NCI-H2081 (cell line): ENCODE results near the gene PRRC2C.
"Not testable (repeated sequence)": the region's sequence is repeated elsewhere in the genome, so short reads cannot be mapped to it uniquely, and the experiment has no call there.

Experiments
- DNase-seq, 2 experiments: peaks; one replicate each; lab custom pipeline; 2025; lab: John Stamatoyannopoulos, UW

Gene PRRC2C

DNA sequence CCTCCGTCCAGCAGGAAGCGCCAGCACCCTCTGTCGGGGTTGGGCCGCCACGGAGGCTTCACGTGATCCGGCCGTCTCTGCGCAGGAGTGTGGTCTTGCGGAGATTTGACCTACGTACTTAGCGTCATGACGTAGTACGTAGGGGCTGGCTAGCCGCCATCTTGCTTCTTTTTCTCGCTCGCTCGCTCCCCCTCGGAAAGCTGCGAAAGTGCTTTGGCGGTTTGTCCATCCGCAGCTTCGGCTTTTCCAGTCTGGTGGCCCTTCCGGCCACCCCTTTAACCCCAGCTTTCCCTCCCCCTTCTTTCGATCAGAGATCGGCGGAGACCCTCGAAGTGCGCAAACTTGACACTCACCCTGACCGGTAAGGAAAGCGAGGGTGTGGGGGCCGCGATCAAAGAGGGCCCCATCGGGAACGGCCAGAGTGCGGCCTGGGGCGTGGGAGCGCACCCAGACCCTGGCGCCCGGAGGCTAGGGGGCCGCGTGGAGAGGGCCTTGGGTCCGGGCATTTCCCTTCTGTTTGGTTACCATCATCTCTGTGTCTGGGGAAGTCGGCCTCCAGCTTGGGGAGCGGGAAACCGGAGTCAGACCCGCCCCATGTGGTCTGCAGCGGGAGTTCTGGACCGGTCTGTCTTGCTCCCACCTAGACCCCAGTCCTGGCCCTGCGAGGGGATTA, at the start of gene PRRC2C:
Gene PRRC2C (plus strand): TSS at position 156 of the 673 bp plus-strand sequence. CDS start 26,559 bp downstream, outside the sequence.
- peak; percentile 98 to 99 for DNase-seq

DNA sequence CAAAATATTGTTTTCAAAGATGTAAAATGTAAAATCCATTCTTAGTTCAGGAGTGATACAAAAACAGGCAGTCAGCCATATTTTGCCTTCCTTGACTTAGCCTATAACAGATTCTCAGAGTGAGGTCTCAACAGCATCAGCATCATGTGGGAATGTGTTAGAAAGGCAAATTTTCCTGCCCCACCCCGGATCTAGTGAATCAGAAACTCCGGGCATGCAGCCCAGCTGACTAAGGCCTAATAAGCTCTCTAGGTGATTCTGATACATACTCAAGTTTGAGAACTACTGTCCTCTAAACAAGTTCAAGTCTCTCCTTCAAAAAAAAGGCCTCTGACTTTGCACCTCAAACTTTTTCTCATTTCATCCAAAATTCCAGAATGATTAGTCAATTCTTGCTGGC, 46.9 kb upstream of the PRRC2C start:
- no peak for DNase-seq

DNA sequence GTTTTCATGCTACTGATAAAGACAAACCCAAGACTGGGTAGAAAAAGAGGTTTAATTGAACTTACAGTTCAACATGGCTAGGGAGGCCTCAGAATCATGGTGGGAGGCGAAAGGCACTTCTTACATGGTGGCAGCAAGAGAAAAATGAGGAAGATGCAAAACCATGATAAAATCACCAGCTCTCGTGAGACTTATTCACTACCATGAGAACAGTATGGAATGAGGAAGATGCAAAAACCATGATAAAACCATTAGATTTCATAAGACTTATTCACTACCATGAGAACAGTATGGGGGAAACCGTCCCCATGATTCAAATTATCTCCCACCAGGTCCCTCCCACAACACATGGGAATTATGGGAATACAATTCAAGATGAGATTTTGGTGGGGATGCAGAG, 45.1 kb upstream of the PRRC2C start:
- not testable (repeated sequence) for DNase-seq

DNA sequence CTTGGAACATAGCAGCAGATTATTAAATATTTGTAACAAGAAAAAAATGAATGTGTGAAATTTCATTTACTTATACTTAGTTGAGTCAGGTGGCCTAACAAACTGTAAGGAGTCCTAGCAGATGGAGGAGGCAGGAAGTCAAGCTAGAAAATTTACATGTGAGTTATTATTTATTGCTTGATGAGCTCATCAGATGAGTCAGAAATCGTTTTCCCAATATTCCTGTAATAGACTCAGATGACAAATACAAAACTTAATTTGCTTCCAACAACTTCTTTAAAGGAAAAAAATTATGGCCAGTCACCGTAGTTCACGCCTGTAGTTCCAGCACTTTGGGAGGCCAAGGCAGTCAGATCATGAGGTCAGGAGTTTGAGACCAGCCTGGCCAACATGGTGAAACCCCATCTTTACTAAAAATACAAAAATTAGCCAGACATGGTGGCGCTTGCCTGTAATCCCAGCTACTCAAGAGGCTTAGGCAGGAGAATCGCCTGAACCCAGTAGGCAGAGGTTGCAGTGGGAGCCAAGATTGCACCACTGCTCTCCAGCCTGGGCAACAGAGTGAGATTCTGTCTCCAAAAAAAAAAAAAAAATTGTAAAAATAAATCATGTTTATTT, 43.9 kb upstream of the PRRC2C start:
- not testable (repeated sequence) for DNase-seq

DNA sequence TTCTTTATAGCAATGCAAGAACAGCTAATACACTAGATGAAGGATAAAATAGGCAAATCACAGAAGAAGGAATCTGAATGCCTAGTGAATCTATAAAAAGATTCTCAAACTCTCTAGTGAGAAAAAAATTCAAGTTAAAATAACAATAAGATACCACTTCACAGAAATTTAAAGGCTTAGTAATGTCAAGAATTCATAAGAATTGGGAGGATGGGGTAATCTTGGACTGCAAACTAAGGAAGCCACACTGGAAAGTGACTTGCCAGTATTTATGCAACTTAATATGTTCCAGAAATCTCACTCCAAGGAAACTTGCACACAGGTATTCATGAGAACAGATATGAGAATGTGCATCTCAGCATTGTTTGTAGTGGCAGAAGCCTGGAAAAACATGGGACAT, 38.9 kb upstream of the PRRC2C start:
- no peak for DNase-seq

DNA sequence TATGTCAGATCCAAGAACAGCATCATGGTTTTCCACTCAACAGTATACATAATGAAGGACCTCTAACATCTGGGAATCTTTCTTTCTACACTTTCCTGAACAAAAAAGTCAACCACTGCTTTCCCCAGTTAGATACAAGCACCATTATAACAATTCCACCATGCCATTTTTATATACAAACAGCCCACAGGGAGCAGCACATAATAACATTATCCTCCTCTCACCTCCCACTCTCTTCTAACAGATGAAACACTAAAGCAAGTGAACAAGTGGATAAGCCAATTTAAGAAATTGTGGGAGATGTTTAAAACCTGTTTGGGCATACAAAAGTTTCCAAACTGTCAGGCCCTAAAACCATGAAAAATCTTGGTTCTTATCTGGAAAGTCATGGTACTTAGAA, 29.4 kb upstream of the PRRC2C start:
- no peak for DNase-seq

DNA sequence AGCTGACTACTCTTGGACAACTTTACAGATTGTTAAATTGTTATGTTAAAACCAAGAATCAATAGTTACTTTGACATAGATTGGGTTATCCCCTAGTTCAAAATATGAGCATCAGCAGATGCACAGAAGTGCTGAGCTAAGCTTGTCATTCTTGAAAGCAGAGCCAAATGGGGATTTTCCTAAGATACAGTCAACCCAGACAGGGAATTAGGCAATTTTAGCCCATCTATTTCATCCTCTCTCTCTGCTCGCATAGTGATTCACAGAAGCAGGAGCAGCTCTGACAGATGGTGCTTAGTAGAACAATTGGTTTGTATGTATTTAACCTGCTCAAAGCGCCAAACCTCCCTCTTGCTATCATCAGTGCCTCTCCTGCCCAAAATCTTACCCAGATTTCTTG, 27.9 kb upstream of the PRRC2C start:
- DNase-seq, result no peak

DNA sequence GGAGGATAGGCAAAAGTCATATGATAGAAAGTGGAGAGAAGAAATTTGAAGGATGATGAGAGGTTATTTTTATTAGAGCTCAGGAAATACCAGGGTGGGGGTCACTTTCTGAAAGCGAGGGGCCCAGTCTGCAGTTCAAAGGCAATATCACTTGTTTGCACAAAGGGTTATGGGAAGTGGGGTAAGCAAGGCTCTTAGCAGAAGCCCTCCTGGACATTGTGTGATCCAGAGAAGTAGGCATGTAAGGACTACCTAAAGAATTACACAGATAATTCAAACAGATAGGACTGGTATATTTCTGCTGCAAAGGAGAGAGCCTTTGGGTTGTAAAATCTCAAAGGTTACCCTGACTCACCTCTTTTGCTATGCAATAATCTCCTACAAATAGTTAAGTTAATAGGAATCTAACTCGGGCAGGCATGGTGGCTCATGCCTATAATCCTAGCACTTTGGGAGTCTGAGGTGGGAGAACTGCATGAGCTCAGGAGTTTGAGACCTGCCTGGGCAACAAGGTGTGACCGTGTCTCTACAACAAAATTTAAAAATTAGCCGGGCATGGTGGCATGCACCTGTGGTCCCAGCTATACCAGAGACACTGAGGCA, 25.2 kb upstream of the PRRC2C start:
- no peak for DNase-seq

DNA sequence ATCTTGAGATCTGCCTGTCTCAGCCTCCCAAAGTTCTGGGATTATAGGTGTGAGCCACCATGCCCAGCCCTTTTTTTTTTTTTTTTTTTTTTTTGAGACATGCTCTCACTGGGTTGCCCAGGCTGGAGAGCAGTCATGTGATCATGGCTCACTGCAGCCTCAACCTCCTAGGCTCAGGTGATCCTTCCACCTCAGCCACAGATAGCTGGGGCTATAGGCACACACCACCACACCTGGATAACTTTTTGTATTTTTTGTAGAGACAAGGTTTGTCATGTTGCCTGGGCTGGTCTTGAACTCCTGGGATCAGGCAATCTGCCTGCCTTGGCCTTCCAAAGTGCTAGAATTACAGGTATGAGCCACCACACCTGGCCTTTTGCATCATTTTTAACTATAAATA, 17.7 kb upstream of the PRRC2C start:
- no peak for DNase-seq

DNA sequence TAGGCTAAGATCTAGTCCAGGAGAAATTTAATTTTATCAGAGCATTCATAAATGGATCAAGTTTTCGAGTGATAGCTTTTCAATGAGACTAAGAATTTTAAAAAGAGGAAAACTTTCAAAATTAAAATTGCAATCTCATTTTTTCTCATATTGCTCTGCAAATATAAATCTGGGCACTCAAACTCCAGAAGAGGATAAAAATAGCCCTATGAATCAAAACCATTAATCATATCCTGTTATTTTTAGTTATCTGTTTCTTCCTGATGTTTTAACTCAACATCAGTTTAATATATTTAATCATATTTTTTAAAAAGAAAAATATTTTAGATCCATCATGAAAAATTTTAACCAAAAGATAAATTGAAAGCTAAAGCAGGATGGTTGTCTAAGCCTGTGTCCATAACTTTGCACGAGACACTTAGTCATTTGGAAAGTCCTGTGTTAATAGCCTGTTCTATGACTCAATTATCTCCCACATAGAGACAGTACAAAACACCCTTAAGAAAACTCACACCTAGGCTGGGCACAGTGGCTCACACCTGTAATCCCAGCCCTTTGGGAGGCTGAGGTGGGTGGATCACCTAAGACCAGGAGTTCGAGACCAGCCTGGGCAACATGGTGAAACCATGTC, 17.1 kb upstream of the PRRC2C start:
- no peak for DNase-seq

DNA sequence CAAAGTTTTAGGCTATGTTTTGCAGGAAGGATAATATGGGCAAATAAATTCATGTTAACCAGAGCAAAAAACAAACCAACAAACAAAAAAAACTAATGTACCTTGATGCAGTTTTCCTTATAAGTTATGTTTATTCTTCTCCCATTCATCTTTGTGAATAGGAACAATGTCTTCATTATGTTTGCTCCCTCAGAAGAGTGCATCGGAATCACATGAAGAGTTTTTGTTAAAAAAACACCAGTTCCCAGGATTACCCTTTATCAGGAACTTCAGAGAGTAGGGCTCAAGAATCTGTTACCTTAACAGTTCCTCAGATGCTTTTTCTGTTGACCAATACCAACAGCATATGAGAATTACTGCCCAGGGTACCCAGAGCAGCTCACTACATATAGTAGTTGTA, 14.6 kb upstream of the PRRC2C start:
- DNase-seq, result no peak

DNA sequence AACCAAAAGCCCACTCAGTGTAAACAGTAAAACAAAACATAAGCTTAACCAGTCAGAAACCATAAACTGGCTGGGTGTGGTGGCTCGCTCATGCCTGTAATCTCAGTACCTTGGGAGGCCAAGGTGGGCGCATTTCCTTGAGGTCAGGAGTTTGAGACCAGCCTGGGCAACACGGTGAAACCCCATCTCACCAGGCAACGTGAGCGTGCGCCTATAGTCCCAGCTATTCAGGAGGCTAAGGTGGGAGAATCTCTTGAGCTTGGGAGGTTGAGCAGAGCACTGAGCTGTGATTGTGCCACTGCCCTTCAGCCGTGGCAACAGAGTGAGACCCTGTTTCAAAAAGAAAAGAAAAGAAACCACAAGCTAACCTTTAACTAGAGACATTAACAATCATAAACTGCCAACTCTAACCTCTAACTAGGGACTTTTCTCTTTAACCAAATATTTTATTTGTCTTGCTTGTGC, 13.1 kb upstream of the PRRC2C start:
- no peak for DNase-seq

DNA sequence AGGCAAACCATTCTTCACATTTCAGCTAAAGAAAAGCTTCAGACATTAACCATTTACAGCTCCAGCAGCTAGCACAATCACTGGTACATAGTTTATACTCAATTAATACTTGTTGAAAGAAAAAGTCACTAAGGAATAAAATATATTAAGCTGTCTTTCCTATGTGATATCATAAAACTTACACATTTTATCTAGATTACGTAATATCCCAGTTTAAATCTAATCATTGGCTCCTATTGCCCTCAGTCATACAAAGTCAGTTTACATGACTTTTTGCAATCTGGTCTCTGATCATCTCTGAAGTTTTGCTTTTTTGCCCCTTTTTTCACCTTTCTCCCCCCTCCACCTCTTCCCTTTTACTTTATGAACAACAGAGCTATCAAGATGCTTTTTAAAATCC, 8.5 kb upstream of the PRRC2C start:
- no peak for DNase-seq

DNA sequence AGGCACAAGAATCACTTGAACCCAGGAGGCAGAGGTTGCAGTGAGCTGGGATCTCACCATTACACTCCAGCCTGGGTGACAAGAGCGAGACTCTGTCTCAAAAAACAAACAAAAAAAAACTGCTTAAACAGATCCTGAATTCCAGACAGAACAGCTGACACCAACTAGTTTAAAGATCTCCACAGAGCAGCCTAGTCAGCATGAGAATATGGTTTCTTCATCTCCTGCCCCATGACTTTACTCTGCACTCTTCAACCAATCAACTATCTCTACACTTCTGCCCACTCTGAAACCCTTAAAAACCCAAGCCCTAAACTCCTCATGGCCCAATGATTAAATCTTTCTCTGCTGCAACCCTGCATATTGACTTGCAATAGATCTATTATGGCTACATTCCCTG, 7.5 kb upstream of the PRRC2C start:
- DNase-seq, result no peak

DNA sequence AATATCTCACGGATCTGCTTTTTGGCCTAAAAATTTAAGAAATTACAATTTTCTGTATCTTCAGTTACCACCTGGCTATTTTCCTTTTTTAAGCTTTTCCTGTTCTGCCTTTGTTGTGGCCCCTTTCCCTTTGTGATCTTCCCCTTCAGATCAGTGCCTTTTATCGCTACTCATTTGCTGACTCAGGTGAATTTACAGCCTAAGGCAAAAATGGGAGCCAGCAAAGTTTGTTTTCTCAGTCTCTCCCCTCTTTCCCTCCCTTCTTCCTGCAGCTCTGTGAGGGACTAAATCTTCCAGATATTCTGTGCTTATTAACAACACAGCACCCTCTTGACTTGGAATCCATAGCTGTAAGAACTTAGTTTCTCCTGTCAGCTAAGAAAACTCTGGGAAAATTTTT, 5.3 kb upstream of the PRRC2C start:
- DNase-seq, result no peak

DNA sequence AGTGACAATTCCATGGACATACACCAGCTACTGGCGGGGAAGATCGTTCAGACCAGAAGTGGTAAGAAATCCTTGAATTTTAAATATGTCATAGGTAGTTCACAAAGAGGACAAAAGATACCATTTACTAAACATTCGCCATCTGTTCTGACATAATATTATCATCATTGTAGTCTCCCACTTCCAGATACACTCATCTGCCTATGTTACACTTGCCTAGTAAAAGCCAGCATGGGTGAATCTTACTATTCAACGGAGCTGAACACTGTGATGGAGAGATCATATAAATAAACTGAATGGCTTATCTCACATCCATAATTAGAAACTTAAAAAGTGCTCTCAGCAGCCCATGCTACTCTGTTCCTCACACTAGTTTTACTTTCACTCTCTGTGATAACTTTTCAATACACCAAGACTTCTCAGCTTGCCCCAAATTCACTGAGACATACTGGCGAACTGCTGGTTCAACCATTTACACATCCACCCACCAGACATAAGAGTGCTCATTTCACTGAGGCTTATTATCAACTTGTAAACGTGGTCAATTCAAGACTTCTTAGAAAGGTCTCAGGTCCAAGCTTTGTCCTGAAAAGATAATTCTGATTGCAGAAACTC, 463 bp upstream of the PRRC2C start:
- no peak for DNase-seq

DNA sequence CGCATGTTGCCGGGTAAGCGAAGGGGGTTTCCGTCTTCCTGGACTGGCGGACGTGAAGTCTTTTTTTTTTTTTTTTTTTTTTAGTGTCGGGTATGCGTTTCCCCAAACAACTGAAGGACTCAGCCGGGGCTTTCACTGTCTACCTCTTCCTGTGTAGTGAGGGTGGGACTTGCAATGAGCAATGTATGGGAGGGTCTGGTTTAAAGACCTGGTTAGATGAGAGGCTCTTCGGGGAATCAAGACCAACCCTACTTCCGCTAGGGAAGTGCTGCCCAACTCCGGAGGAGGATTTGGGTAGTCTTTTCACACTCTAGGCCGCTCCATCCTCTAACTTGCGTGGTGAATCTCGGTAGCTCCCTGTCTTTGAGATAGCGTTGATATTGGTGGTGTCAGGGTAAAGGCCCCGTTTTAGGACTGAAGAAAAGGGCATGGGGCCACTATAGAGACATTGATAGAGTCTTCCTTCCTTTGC, 754 bp downstream of the PRRC2C start:
- peak; percentile 57 to 70 for DNase-seq

DNA sequence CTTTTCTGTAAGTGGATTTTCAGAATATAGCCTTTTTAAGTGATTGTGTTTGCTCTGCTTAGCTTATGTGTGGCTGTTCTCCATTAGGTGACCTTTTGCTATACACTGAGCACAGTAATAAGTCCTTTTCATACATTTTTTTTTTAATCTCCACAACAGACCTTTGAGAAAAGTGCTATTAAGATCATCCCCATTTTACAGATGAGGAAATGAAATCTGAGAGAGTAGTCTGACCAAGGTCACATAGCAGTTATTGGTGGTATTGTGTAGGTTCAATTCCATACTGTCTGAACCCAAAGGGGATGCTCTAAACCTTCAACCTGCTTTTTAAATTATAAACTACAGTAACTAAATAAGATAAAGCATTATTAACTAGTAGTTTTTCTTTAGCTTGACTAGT, 1.7 kb downstream of the PRRC2C start:
- DNase-seq, result no peak

DNA sequence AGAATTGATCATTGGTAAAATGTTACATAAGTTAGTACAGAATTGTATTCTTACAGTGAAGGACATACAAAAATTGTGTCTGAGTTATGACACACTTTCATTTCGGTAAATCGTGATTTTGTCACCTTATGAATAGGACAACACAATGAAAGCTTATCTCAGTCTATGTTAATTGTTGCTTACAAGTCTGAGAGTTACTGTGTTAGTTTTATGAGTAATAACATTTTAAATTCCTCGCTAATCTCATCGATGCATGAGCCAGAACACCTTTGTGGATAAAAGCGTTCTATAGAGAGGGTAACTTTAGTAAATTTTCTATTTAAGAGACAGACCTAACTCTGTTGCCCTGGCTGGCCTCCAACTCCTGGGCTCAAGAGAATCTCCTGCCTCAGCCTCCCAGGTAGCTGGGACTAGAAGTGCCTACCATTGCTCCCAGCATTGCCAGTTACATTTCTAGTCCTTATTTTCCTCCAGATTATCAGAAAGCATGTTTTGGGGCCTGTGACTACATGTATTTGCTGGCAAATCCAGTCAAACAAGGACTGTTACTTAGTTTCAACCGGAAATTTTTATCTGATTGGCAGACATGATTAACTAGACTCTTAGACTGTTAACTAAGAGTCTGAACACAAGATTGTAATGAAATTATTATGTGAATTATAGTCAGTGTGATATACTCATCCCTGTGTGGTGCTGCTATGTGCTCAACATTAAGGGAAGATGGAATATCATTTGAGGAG, 3.0 kb downstream of the PRRC2C start:
- DNase-seq, result no peak

DNA sequence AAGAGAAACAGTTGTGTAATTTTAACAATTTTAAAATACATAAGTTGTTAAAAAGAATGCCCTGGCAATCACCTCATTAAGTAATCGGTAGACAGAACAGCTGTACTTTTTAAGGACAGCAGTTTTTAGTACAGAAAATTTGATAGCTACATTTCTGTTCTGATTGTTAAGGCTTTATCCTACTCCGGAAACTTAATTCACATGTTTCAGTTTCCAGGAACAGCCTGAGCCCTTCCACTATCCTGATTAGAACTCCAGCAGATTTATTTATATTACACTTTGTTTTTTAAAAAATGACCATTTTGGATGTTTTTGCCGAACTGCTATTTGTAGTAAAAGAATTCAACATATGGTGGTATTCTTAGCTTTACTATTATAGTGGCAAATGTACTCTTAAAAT, 8.7 kb downstream of the PRRC2C start:
- DNase-seq, result no peak

DNA sequence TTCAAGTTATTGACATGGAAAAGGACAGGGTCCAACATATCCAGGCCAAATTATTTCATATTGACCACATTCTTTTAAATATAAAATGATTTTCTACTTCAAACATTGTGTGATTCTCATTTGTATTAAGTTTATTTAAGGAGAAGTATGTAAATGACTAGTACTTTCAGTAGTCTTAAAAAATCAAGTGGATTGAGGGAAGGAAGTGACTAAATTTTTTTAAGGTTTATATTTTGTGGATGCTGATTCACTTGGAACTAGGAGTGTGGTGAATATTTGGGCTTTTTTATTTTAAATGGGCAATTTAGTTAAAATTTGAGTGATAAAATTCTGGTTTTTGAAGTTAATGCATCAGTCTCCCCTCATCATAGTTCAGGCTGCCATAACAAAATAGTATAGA, 10.1 kb downstream of the PRRC2C start:
- no peak for DNase-seq

DNA sequence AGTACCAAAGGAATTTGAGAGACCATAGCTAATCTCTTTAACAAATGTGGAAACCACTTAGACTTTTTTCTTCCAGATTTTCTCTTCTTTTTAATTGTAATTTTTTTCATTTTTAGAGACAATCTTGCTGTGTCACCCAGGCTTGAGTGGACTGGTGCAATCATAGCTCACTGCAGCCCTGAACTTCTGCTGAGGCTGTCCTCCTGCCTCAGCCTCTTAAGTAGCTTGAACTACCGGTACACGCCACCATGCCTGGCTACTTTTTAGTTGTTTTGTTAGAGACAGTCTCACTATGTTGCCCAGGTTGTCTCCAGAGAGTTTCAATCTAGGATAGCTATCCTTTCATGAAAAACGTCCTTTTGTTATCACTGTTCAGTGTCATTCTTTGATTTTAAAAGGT, 15.0 kb downstream of the PRRC2C start:
- DNase-seq, result no peak
